ENCODE results near the gene TTC29.

The TTC29 gene, protein sequence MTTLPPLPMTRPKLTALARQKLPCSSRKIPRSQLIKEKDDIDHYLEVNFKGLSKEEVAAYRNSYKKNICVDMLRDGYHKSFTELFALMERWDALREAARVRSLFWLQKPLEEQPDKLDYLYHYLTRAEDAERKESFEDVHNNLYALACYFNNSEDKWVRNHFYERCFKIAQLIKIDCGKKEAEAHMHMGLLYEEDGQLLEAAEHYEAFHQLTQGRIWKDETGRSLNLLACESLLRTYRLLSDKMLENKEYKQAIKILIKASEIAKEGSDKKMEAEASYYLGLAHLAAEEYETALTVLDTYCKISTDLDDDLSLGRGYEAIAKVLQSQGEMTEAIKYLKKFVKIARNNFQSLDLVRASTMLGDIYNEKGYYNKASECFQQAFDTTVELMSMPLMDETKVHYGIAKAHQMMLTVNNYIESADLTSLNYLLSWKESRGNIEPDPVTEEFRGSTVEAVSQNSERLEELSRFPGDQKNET

DNA sequence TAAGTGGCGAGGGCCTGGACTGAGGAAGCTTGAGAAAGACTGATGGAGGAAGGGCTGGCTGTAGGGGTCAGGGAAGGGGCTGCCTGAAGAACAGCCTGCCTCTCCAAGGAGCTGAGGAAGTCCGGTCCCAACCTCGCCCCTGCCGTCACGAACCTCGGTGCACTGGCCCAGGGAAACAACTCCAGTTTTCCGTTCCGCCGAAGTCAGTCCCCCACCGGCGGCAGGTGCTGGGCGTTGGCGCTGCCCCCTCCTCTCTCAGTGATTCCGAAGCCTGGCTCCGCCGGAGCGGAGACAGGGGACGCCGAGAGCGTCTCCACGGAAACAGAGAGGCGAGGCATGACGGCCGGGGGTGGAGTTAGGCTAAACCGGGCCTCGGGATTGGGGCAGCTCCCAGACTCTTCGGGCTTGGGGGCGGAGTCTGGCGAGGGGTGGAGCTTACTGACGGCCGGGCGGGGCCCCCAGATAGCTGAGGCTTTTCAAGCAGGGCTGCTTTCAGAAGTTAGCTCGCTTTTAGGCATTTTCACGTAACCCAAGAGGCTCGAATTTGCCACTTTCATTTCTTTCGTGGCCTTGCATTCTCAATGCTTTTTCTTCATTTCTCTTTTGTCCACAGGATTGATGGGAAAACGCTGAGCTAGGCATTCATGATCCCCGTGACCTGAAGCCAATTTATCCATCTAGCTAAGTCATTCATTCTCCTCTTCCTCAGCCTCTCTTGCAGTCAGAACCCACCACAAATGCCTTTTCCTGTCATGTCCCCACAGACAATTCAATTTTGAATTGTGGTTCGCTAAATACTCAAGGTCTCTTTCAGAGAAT, at the start of gene TTC29:
Gene TTC29 (minus strand): TSS at position 309 of the 819 bp plus-strand sequence. CDS start 5,969 bp downstream, outside the sequence.
- Histone ChIP-seq H3K36me3 (ENCODE audit: control insufficient read depth in 5 of 5, insufficient read depth in 5 of 5, low read length in 5 of 5) (no peaks in the 10 kb centered on the region), H3K27ac (ENCODE audit: low read depth, low read length) (no peak within 1 kb of the TSS), H3K4me1 (ENCODE audit: control insufficient read depth in 5 of 5, insufficient read depth in 5 of 5, low read length in 5 of 5) (peaks cover 0 to 18% (median 15%) of the 10 kb centered on the region in 5 donors), H3K27me3 (ENCODE audit: control insufficient read depth in 5 of 5, insufficient read depth in 4 of 5, low read length in 5 of 5) (peaks cover 0 to 6% (median 4%) of the 10 kb centered on the region in 5 donors), H3K9me3 (ENCODE audit: control insufficient read depth in 5 of 5, low read length in 5 of 5) (no peaks in the 10 kb centered on the region), H3K9ac (ENCODE audit: low read length in 5 of 5) (peak within 1 kb of the TSS in 3 of 5 donors; percentile 62 to 75 (median 72)), H3K4me3 (ENCODE audit: low read depth in 1 of 5, low read length in 5 of 5) (peak within 1 kb of the TSS; percentile 75 to 84 (median 78))

DNA sequence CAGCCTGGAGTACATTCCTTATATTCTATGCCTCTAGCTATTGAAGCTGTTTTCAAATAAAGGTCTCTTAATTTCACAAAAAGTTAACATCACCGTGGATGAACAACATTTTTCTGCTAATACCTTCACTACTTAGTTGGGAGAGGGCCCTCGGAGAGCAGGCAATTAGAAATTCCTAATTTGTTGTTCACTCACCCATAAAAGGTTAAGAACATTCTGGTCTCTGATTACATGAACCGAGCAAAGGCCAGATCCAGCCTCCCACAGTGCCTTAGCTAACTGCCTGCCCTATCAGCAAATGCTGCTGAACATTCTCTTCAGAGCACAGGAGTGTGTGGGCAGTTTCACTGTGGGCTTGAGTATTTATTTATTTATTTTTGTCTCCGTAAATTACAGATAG, 36.0 kb upstream of the TTC29 start:
- H3K4me3 ChIP-seq (ENCODE audit: low read depth in 1 of 5, low read length in 5 of 5): no peak overlapping the region
- no peaks in the 10 kb centered on the region for H3K4me1 ChIP-seq (ENCODE audit: control insufficient read depth in 5 of 5, insufficient read depth in 5 of 5, low read length in 5 of 5)
- no peaks in the 10 kb centered on the region for H3K36me3 ChIP-seq (ENCODE audit: control insufficient read depth in 5 of 5, insufficient read depth in 5 of 5, low read length in 5 of 5)
- H3K9me3 ChIP-seq (ENCODE audit: control insufficient read depth in 5 of 5, low read length in 5 of 5): no peaks in the 10 kb centered on the region
- H3K27me3 ChIP-seq (ENCODE audit: control insufficient read depth in 5 of 5, insufficient read depth in 4 of 5, low read length in 5 of 5): no peaks in the 10 kb centered on the region
- H3K9ac ChIP-seq (ENCODE audit: low read length in 5 of 5): no peak overlapping the region
- no peak overlapping the region for H3K27ac ChIP-seq (ENCODE audit: low read depth, low read length)

- Histone ChIP-seq H3K4me3 (ENCODE audit: low read depth in 1 of 5, low read length in 5 of 5) (no peak overlapping the region), H3K36me3 (ENCODE audit: control insufficient read depth in 5 of 5, insufficient read depth in 5 of 5, low read length in 5 of 5) (no peaks in the 10 kb centered on the region), H3K9me3 (ENCODE audit: control insufficient read depth in 5 of 5, low read length in 5 of 5) (no peaks in the 10 kb centered on the region), H3K9ac (ENCODE audit: low read length in 5 of 5) (no peak overlapping the region), H3K27me3 (ENCODE audit: control insufficient read depth in 5 of 5, insufficient read depth in 4 of 5, low read length in 5 of 5) (no peaks in the 10 kb centered on the region), H3K4me1 (ENCODE audit: control insufficient read depth in 5 of 5, insufficient read depth in 5 of 5, low read length in 5 of 5) (no peaks in the 10 kb centered on the region), H3K27ac (ENCODE audit: low read depth, low read length) (no peak overlapping the region)
Observed at GRCh38 chr4:146978641-146979040, 33.0 kb upstream of the TTC29 start.

DNA sequence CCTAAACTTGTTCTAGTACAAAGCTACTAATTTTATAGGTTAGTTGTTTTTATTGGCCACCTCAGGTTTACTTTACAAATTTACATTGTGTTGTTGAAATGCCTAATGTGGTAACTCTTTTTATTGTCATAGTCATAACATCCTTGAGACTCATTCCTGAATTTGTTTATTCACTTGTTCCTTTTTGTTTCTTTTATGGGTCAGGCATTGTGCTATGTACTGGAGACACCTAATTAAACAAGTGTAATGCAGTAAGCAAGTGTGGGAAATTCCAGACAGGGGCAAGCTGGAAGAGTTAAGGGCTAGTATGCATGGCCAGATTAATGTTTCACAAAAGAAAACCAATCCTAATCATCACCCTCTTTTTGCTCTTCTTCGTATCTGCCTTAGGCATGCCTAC, 30.5 kb upstream of the TTC29 start:
- Histone ChIP-seq H3K4me1 (ENCODE audit: control insufficient read depth in 5 of 5, insufficient read depth in 5 of 5, low read length in 5 of 5) (no peaks in the 10 kb centered on the region), H3K9ac (ENCODE audit: low read length in 5 of 5) (no peak overlapping the region), H3K27ac (ENCODE audit: low read depth, low read length) (no peak overlapping the region), H3K9me3 (ENCODE audit: control insufficient read depth in 5 of 5, low read length in 5 of 5) (no peaks in the 10 kb centered on the region), H3K4me3 (ENCODE audit: low read depth in 1 of 5, low read length in 5 of 5) (no peak overlapping the region), H3K27me3 (ENCODE audit: control insufficient read depth in 5 of 5, insufficient read depth in 4 of 5, low read length in 5 of 5) (no peaks in the 10 kb centered on the region), H3K36me3 (ENCODE audit: control insufficient read depth in 5 of 5, insufficient read depth in 5 of 5, low read length in 5 of 5) (no peaks in the 10 kb centered on the region)

GRCh38 chr4:146975527-146975926, 29.9 kb upstream of the TTC29 start:
- Histone ChIP-seq H3K9me3 (ENCODE audit: control insufficient read depth in 5 of 5, low read length in 5 of 5) (no peaks in the 10 kb centered on the region), H3K27me3 (ENCODE audit: control insufficient read depth in 5 of 5, insufficient read depth in 4 of 5, low read length in 5 of 5) (no peaks in the 10 kb centered on the region), H3K27ac (ENCODE audit: low read depth, low read length) (no peak overlapping the region), H3K36me3 (ENCODE audit: control insufficient read depth in 5 of 5, insufficient read depth in 5 of 5, low read length in 5 of 5) (no peaks in the 10 kb centered on the region), H3K4me3 (ENCODE audit: low read depth in 1 of 5, low read length in 5 of 5) (no peak overlapping the region), H3K9ac (ENCODE audit: low read length in 5 of 5) (no peak overlapping the region), H3K4me1 (ENCODE audit: control insufficient read depth in 5 of 5, insufficient read depth in 5 of 5, low read length in 5 of 5) (no peaks in the 10 kb centered on the region)

GRCh38 chr4:146975036-146975435, 29.4 kb upstream of the TTC29 start:
- no peak overlapping the region for H3K9ac ChIP-seq (ENCODE audit: low read length in 5 of 5)
- H3K27me3 ChIP-seq (ENCODE audit: control insufficient read depth in 5 of 5, insufficient read depth in 4 of 5, low read length in 5 of 5): no peaks in the 10 kb centered on the region
- no peaks in the 10 kb centered on the region for H3K9me3 ChIP-seq (ENCODE audit: control insufficient read depth in 5 of 5, low read length in 5 of 5)
- no peak overlapping the region for H3K27ac ChIP-seq (ENCODE audit: low read depth, low read length)
- no peaks in the 10 kb centered on the region for H3K4me1 ChIP-seq (ENCODE audit: control insufficient read depth in 5 of 5, insufficient read depth in 5 of 5, low read length in 5 of 5)
- no peaks in the 10 kb centered on the region for H3K36me3 ChIP-seq (ENCODE audit: control insufficient read depth in 5 of 5, insufficient read depth in 5 of 5, low read length in 5 of 5)
- no peak overlapping the region for H3K4me3 ChIP-seq (ENCODE audit: low read depth in 1 of 5, low read length in 5 of 5)

GRCh38 chr4:146972036-146972435, 26.4 kb upstream of the TTC29 start:
- Histone ChIP-seq H3K9me3 (ENCODE audit: control insufficient read depth in 5 of 5, low read length in 5 of 5) (no peaks in the 10 kb centered on the region), H3K9ac (ENCODE audit: low read length in 5 of 5) (no peak overlapping the region), H3K27ac (ENCODE audit: low read depth, low read length) (no peak overlapping the region), H3K27me3 (ENCODE audit: control insufficient read depth in 5 of 5, insufficient read depth in 4 of 5, low read length in 5 of 5) (no peaks in the 10 kb centered on the region), H3K4me3 (ENCODE audit: low read depth in 1 of 5, low read length in 5 of 5) (no peak overlapping the region), H3K4me1 (ENCODE audit: control insufficient read depth in 5 of 5, insufficient read depth in 5 of 5, low read length in 5 of 5) (no peaks in the 10 kb centered on the region), H3K36me3 (ENCODE audit: control insufficient read depth in 5 of 5, insufficient read depth in 5 of 5, low read length in 5 of 5) (no peaks in the 10 kb centered on the region)

GRCh38 chr4:146969126-146969525, 23.5 kb upstream of the TTC29 start:
- no peak overlapping the region for H3K4me3 ChIP-seq (ENCODE audit: low read depth in 1 of 5, low read length in 5 of 5)
- H3K9me3 ChIP-seq (ENCODE audit: control insufficient read depth in 5 of 5, low read length in 5 of 5): no peaks in the 10 kb centered on the region
- H3K27ac ChIP-seq (ENCODE audit: low read depth, low read length): no peak overlapping the region
- H3K9ac ChIP-seq (ENCODE audit: low read length in 5 of 5): no peak overlapping the region
- H3K4me1 ChIP-seq (ENCODE audit: control insufficient read depth in 5 of 5, insufficient read depth in 5 of 5, low read length in 5 of 5): no peaks in the 10 kb centered on the region
- no peaks in the 10 kb centered on the region for H3K27me3 ChIP-seq (ENCODE audit: control insufficient read depth in 5 of 5, insufficient read depth in 4 of 5, low read length in 5 of 5)
- H3K36me3 ChIP-seq (ENCODE audit: control insufficient read depth in 5 of 5, insufficient read depth in 5 of 5, low read length in 5 of 5): no peaks in the 10 kb centered on the region

- no peaks in the 10 kb centered on the region for H3K4me1 ChIP-seq (ENCODE audit: control insufficient read depth in 5 of 5, insufficient read depth in 5 of 5, low read length in 5 of 5)
- peaks cover 0 to 2% (median 0%) of the 10 kb centered on the region in 5 donors for H3K27me3 ChIP-seq (ENCODE audit: control insufficient read depth in 5 of 5, insufficient read depth in 4 of 5, low read length in 5 of 5)
- H3K4me3 ChIP-seq (ENCODE audit: low read depth in 1 of 5, low read length in 5 of 5): no peak overlapping the region
- H3K36me3 ChIP-seq (ENCODE audit: control insufficient read depth in 5 of 5, insufficient read depth in 5 of 5, low read length in 5 of 5): no peaks in the 10 kb centered on the region
- H3K27ac ChIP-seq (ENCODE audit: low read depth, low read length): no peak overlapping the region
- H3K9ac ChIP-seq (ENCODE audit: low read length in 5 of 5): no peak overlapping the region
- H3K9me3 ChIP-seq (ENCODE audit: control insufficient read depth in 5 of 5, low read length in 5 of 5): no peaks in the 10 kb centered on the region
Observed at GRCh38 chr4:146960634-146961033, 15.0 kb upstream of the TTC29 start.

DNA sequence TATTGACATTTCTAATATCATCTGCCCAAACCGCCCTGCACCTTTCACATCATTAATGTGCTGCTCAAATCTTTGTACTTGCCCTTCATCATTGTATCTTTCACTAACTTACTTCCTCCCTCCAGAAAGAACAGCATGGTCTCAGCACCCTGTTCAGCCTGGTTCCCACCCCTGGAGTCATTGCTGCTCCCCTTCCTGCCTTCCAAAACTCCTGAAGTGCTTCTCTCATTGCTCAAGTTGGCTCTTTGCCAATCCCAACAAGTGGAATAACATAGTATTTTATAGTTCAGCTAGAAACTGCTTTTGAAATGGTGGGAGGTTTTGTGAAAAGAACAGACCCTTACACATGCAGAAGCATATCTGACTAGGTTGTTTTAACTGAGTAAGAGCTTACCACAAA, 14.0 kb upstream of the TTC29 start:
- H3K4me3 ChIP-seq (ENCODE audit: low read depth in 1 of 5, low read length in 5 of 5): no peak overlapping the region
- H3K27ac ChIP-seq (ENCODE audit: low read depth, low read length): no peak overlapping the region
- H3K4me1 ChIP-seq (ENCODE audit: control insufficient read depth in 5 of 5, insufficient read depth in 5 of 5, low read length in 5 of 5): no peaks in the 10 kb centered on the region
- H3K27me3 ChIP-seq (ENCODE audit: control insufficient read depth in 5 of 5, insufficient read depth in 4 of 5, low read length in 5 of 5): peaks cover 0 to 2% (median 0%) of the 10 kb centered on the region in 5 donors
- H3K36me3 ChIP-seq (ENCODE audit: control insufficient read depth in 5 of 5, insufficient read depth in 5 of 5, low read length in 5 of 5): no peaks in the 10 kb centered on the region
- no peak overlapping the region for H3K9ac ChIP-seq (ENCODE audit: low read length in 5 of 5)
- H3K9me3 ChIP-seq (ENCODE audit: control insufficient read depth in 5 of 5, low read length in 5 of 5): no peaks in the 10 kb centered on the region
